Subcutaneous adipose tissue (tissue), 4 donors: ENCODE data around the gene TMED8. TPM values are rescaled to one million over a fixed set of nuclear protein-coding genes. Genes with fewer than 3 reads are reported as not detected.

Source experiments
- total RNA-seq, 4 donors: library from RNA; depleted of rRNA; stranded (reverse); fragments of >200 nt; gene quantifications; one replicate each; pipeline ENCODE4 v1.1.0, GENCODE V29; 2016
- TF ChIP-seq, protein P1 (sequence below): fragments of 450-650 bp; IDR thresholded peaks from one replicate; pipeline ENCODE4 v1.5.1; 2016; ENCODE audit warnings: low read depth, mild to moderate bottlenecking, control low read depth, antibody characterized with exemption, moderate library complexity

Gene TMED8
- total RNA-seq, 4 donors from 2014 or later = 9.2 to 14.3 (median 11.6) TPM

DNA sequence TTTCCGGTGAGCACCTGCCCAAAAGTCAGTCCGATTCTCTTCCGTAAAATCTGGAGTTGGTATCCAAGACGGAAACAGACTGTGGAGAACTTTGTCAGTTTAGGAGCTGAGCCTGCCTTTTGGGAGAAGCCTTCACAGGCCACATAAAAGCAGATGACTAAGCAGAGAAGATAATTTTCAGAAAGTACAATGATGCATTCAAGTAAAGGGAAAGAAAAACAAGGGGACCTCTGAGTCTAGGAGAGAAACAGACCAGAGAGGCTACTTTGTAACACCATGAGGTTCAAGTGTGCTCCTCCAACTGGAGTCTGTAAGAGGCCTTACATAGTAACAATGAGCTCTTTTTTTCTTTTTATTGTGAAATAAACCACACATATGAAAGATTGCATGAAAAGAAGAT is 21.1 kb downstream of the TMED8 start:
- TF ChIP-seq, protein P1, sequence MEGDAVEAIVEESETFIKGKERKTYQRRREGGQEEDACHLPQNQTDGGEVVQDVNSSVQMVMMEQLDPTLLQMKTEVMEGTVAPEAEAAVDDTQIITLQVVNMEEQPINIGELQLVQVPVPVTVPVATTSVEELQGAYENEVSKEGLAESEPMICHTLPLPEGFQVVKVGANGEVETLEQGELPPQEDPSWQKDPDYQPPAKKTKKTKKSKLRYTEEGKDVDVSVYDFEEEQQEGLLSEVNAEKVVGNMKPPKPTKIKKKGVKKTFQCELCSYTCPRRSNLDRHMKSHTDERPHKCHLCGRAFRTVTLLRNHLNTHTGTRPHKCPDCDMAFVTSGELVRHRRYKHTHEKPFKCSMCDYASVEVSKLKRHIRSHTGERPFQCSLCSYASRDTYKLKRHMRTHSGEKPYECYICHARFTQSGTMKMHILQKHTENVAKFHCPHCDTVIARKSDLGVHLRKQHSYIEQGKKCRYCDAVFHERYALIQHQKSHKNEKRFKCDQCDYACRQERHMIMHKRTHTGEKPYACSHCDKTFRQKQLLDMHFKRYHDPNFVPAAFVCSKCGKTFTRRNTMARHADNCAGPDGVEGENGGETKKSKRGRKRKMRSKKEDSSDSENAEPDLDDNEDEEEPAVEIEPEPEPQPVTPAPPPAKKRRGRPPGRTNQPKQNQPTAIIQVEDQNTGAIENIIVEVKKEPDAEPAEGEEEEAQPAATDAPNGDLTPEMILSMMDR = no peak

DNA sequence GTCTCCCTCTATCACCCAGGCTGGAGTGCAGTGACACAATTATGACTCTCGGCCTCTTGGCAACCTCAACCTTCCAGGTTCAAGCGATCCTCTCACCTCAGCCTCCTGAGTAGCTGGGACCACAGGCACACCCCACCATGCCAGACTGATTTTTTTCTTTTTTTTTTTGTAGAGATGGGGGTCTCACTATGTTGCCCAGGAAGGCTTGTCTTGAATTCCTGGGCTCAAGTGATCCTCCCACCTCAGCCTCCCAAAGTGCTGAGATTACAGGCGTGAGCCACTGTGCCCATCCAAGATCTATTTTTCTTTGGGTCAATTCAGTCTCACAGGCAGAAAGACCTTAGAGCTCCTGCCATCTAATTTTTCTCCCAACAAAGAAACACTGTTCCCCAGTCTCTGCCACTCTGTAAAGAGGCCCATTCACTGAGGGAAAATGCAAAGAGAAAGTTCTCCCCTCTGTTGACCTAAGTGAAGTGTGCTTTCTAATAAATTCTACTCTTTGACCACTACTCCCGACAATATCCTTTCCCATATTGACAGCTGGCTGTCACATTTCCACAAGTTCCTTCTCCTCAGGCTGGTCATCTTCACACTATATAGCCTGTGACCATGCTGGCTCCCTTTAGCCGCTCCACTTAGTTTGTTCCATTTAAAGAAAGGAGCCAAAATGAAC is 23.3 kb downstream of the TMED8 start:
- TF ChIP-seq, protein P1 = no peak

DNA sequence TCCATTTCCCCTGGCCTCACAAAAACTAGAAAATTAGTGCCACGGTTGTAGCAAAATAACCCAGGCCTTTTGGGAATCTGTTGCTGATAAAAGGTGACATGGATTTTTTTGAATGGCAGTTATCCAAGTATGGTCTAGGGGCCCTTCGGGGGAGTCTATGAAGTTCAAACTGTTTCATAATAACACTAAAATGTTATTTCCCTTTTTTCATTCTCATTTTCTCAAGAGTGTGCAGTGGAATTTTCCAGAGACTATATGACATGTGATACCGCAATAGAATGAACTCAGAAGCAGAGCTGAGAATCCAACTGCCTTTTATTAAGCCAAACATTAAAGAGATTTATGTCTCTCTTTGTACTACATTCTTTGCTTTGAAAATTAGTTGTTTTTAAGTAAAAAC is 29.1 kb downstream of the TMED8 start:
- TF ChIP-seq, protein P1 = no peak

DNA sequence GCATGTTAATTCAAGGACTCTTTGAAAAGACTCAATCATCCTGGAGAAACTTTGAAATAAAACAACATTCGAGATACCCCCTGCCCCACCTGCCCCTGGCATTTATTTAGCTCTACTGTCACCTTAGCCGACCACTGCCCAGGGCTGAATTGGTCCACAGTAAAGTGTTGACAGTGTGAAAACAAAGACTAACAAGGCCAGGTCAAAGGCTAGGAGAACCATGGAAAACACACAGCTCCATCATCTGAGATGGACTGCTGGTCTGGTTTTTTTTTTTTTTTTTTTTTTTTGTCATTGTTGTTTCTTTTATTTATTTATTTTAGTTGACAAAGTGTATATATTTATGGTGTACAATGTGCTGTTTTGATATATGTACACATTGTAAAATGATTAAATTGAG is 30.4 kb downstream of the TMED8 start:
- TF ChIP-seq, protein P1 = no peak

DNA sequence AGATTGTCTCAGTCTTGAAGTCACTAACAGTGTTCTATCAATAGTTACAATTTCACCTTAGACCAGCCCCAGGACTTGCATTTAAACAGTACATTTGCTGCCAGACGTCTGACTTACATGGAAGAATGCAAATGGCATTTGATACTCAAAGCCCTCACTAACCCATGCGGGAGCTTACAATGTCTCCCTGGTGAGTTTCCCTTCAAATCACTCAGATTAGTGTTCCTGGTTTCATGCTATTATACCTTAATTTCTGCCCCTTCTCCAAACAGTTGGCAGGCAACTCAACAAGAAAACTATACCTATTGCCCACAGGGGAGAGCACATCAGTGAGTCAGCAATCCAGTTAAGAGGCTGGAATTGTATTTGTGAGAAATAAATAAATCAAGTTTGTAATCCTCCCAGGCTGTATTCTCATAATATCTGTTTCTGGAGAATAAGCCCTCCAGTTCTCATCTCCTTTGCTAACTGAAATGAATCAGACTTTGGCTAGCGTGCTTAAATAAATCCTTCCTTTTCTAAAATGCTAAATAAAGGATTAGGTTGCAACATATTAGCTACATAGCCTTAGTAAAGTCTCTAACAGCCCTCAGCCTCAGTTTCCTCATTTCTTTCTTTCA is 32.4 kb downstream of the TMED8 start:
- TF ChIP-seq, protein P1 = no peak

DNA sequence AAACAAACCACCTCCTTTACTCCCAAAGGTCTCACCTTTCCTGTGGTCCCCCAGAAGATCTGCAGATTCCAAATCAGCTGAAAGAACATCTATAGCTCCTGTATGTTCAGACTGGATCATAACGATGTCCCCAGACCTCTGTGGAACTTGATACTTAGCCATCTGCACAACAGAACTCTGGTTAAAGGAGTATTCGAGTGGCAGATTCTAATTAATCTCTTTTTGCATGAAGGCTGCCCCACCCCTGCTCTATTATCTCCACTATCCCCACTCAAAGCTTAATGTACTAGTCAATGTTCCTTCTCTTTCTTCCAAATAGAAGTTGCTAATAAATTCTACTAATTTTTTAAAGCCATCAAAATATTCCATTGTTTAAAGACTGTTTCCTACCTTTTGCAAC is 33.2 kb downstream of the TMED8 start:
- TF ChIP-seq, protein P1 = no peak

DNA sequence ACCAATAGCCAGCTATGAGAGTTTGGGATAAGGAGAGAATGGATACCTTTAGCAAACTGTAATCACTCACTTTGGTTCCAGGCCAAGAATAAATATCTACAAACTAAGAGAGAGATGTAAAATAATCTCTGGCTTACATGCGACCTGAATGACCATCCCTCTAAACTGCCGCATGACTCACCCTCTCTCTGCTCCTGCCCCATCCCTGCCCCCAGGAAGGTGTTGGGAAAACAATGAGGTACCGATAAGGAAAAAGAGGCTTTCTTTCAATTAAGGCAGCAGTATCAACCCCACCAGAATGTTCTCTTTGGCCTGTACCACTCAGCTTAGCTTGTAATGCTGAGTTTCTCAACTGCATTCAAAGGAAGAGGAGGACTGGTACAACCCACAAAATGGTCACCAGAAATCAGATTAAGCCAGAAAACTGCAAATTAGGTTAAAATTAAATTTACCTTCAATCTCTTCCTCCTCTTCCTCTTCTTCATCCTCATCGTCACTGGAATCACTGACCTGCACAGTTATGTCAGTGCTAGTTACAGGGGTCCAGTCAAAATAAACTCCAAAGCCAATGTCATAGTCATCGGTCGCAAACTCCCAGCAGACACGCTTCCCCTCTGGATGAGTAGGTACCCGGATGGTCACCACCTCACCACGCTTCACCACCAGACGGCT is 34.0 kb downstream of the TMED8 start:
- TF ChIP-seq, protein P1 = no peak
